CD14-positive monocyte (primary cell): ENCODE data around the gene MYBPC2. TPM values are rescaled to one million over a fixed set of nuclear protein-coding genes. Genes with fewer than 3 reads are reported as not detected.
A peak's percentile ranks its signal among the peaks of the same experiment; 100 is the strongest.

Experiments
- DNase-seq, 3 donors: peaks; one replicate each; pipeline ENCODE4 v3.0.0-alpha.2; 2011 to 2022
- H2AFZ ChIP-seq: 2 replicates; pipeline ENCODE4 v1.6.0; 2012; ENCODE audit warnings: mild to moderate bottlenecking, low read depth, low read length, inconsistent platforms; ENCODE audit not compliant: insufficient read depth, poor library complexity, severe bottlenecking
- H3K27ac ChIP-seq, 2 donors: 1 replicate in 1 of 2; 2 replicates in 1 of 2; pipeline ENCODE4 v1.5.1; 2012 to 2013; ENCODE audit warnings: low read length in 2 of 2, control low read depth in 1 of 2, inconsistent platforms in 1 of 2, low read depth in 1 of 2, mild to moderate bottlenecking in 1 of 2
- H3K27me3 ChIP-seq, 2 donors: one replicate each; pipeline versions ENCODE4 v1.6.0 to v1.6.1; 2011 to 2013; ENCODE audit warnings: low read length in 2 of 2; ENCODE audit not compliant: control insufficient read depth in 2 of 2, insufficient read depth in 2 of 2
- H3K36me3 ChIP-seq, 2 donors: replicated peaks in 1 of 2; 1 replicate in 1 of 2; 2 replicates in 1 of 2; pipeline versions ENCODE4 v1.5.1 to v1.6.1; 2012 to 2013; ENCODE audit warnings: low read length in 2 of 2, control low read depth in 1 of 2, inconsistent platforms in 1 of 2, mild to moderate bottlenecking in 1 of 2; ENCODE audit not compliant: insufficient read depth in 2 of 2, control insufficient read depth in 1 of 2
- H3K4me1 ChIP-seq, 2 donors: 1 replicate in 1 of 2; 2 replicates in 1 of 2; pipeline versions ENCODE4 v1.5.1 to v1.6.1; 2012 to 2013; ENCODE audit warnings: low read length in 2 of 2, control low read depth in 1 of 2, inconsistent platforms in 1 of 2, mild to moderate bottlenecking in 1 of 2, moderate library complexity in 1 of 2; ENCODE audit not compliant: insufficient read depth in 2 of 2, control insufficient read depth in 1 of 2
- H3K4me2 ChIP-seq: replicated peaks from 2 replicates; pipeline ENCODE3; 2012; ENCODE audit warnings: low read length, moderate library complexity, mild to moderate bottlenecking; ENCODE audit not compliant: poor library complexity, severe bottlenecking; ENCODE audit errors: extremely low read depth
- H3K4me3 ChIP-seq, 3 experiments: fragments of 200-600 bp in 1 of 3; sonication (generic) in 1 of 3; replicated peaks in 1 of 3; 1 replicate in 2 of 3; 2 replicates in 1 of 3; pipeline ENCODE4 v1.5.1; 2011 to 2013; ENCODE audit warnings: low read length in 3 of 3, mild to moderate bottlenecking in 3 of 3, control low read depth in 2 of 3, low read depth in 2 of 3, inconsistent platforms in 1 of 3, moderate library complexity in 1 of 3
- H3K79me2 ChIP-seq: 2 replicates; pipeline ENCODE4 v1.6.0; 2012; ENCODE audit warnings: mild to moderate bottlenecking, control low read depth, inconsistent platforms, low read length, moderate library complexity; ENCODE audit not compliant: insufficient read depth
- H3K9ac ChIP-seq: 2 replicates; pipeline ENCODE4 v1.6.0; 2017; ENCODE audit warnings: low read length, mild to moderate bottlenecking; ENCODE audit not compliant: insufficient read depth, poor library complexity, severe bottlenecking
- H3K9me3 ChIP-seq, 2 donors: replicated peaks in 1 of 2; 1 replicate in 1 of 2; 2 replicates in 1 of 2; pipeline versions ENCODE4 v1.5.1 to v1.6.1; 2012 to 2013; ENCODE audit warnings: low read length in 2 of 2, control low read depth in 1 of 2; ENCODE audit not compliant: control insufficient read depth in 1 of 2, insufficient read depth in 1 of 2
- H4K20me1 ChIP-seq: 2 replicates; pipeline ENCODE4 v1.6.0; 2012; ENCODE audit warnings: mild to moderate bottlenecking, low read length, control low read depth, moderate library complexity; ENCODE audit not compliant: insufficient read depth
- H3K27ac Mint-ChIP-seq, 7 donors: one replicate each; pipeline ENCODE4 v1.8.0; 2020; ENCODE audit warnings: mild to moderate bottlenecking in 7 of 7, mixed read lengths in 7 of 7, moderate library complexity in 6 of 7, inconsistent platforms in 2 of 7
- H3K27me3 Mint-ChIP-seq, 3 donors: one replicate each; pipeline ENCODE4 v1.8.0; 2021 to 2022; ENCODE audit warnings: low read depth in 3 of 3, mild to moderate bottlenecking in 3 of 3, mixed read lengths in 3 of 3, moderate library complexity in 3 of 3, inconsistent platforms in 1 of 3
- H3K36me3 Mint-ChIP-seq, 2 donors: one replicate each; pipeline ENCODE4 v1.8.0; 2020; ENCODE audit warnings: mixed read lengths in 2 of 2, inconsistent platforms in 1 of 2, mild to moderate bottlenecking in 1 of 2
- H3K4me1 Mint-ChIP-seq: one replicate; pipeline ENCODE4 v1.8.0; 2020; ENCODE audit warnings: mild to moderate bottlenecking, mixed read lengths
- H3K4me3 Mint-ChIP-seq, 2 donors: one replicate each; pipeline ENCODE4 v1.8.0; 2020; ENCODE audit warnings: mild to moderate bottlenecking in 2 of 2, mixed read lengths in 2 of 2, moderate library complexity in 1 of 2
- H3K9me3 Mint-ChIP-seq, 7 donors: one replicate each; pipeline ENCODE4 v1.8.0; 2020 to 2022; ENCODE audit warnings: mixed read lengths in 7 of 7, mild to moderate bottlenecking in 6 of 7, moderate library complexity in 6 of 7, inconsistent platforms in 2 of 7
- WGBS: methylation state at CpG from one replicate; pipeline ENCODE4 v1.1.5; 2013; ENCODE audit warnings: missing lambda C conversion rate; ENCODE audit not compliant: insufficient coverage; 5-methylcytosine and 5-hydroxymethylcytosine counted together
- intact Hi-C, 2 donors: fragments of 100-400 bp; cut with micrococcal nuclease; formaldehyde crosslinking; loops; one replicate each; pipeline versions ENCODE4 v1.15.0 to v1.15.1; 2023
- polyA plus RNA-seq, 3 donors: library from polyadenylated mRNA; depleted of rRNA in 1 of 3; unstranded in 2 of 3; stranded (reverse) in 1 of 3; fragments of 300-500 nt in 2 of 3; fragments of >200 nt in 1 of 3; fragmentation: Illumina TruSeq in 2 of 3; gene quantifications; 1 replicate in 2 of 3; 2 replicates in 1 of 3; pipeline ENCODE4 v1.2.3, GENCODE V29; 2012 to 2021
- TF ChIP-seq, protein P1 (sequence below): fragments of 200-600 bp; IDR thresholded peaks from one replicate; pipeline ENCODE4 v1.8.0; 2022; ENCODE audit warnings: antibody characterized with exemption, mild to moderate bottlenecking

MYBPC2 gene
- polyA plus RNA-seq, 3 donors: not detected

- Histone ChIP-seq H3K27ac (no peak overlapping the region), H3K4me3 (no peak overlapping the region), H2AFZ (no peak overlapping the region), H3K9ac (no peak overlapping the region), H4K20me1 (no peaks in the 10 kb centered on the region), H3K4me2 (no peak overlapping the region), H3K4me1 (no peaks in the 10 kb centered on the region), H3K9me3 (no peaks in the 10 kb centered on the region), H3K79me2 (no peaks in the 10 kb centered on the region), H3K27me3 (no peaks in the 10 kb centered on the region), H3K36me3 (no peaks in the 10 kb centered on the region)
- peak overlapping the region in 1 of 7 donors; percentile 22 for H3K27ac Mint-ChIP-seq
- TF ChIP-seq, protein P1, sequence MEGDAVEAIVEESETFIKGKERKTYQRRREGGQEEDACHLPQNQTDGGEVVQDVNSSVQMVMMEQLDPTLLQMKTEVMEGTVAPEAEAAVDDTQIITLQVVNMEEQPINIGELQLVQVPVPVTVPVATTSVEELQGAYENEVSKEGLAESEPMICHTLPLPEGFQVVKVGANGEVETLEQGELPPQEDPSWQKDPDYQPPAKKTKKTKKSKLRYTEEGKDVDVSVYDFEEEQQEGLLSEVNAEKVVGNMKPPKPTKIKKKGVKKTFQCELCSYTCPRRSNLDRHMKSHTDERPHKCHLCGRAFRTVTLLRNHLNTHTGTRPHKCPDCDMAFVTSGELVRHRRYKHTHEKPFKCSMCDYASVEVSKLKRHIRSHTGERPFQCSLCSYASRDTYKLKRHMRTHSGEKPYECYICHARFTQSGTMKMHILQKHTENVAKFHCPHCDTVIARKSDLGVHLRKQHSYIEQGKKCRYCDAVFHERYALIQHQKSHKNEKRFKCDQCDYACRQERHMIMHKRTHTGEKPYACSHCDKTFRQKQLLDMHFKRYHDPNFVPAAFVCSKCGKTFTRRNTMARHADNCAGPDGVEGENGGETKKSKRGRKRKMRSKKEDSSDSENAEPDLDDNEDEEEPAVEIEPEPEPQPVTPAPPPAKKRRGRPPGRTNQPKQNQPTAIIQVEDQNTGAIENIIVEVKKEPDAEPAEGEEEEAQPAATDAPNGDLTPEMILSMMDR: no peak
- intact Hi-C loops: no loop called here
- DNase-seq: no peak
- H3K27me3 Mint-ChIP-seq: peaks cover 1 to 2% (median 2%) of the 10 kb centered on the region in 3 donors
- H3K36me3 Mint-ChIP-seq: peaks cover 4 to 5% of the 10 kb centered on the region in 2 donors
- H3K4me1 Mint-ChIP-seq: no peaks in the 10 kb centered on the region
- H3K9me3 Mint-ChIP-seq: no peaks in the 10 kb centered on the region
- WGBS: 90% methylated on average over 9 of the region's 10 CpGs
- H3K4me3 Mint-ChIP-seq: no peak overlapping the region
These were observed 68.1 kb downstream of the MYBPC2 start for GRCh38 chr19:50500753-50501151.

- H3K79me2 ChIP-seq: no peaks in the 10 kb centered on the region
- Mint-ChIP-seq H3K27me3 (peaks cover 0 to 2% (median 2%) of the 10 kb centered on the region in 3 donors), H3K27ac (no peak overlapping the region), H3K9me3 (no peaks in the 10 kb centered on the region), H3K4me1 (no peaks in the 10 kb centered on the region), H3K4me3 (no peak overlapping the region), H3K36me3 (peaks cover 4 to 5% of the 10 kb centered on the region in 2 donors)
- H3K4me1 ChIP-seq: no peaks in the 10 kb centered on the region
- no peak for DNase-seq
- H3K9me3 ChIP-seq: no peaks in the 10 kb centered on the region
- no peak overlapping the region for H3K4me2 ChIP-seq
- no peak overlapping the region for H3K9ac ChIP-seq
- no peaks in the 10 kb centered on the region for H4K20me1 ChIP-seq
- WGBS: 89% methylated on average over 12 of the region's 12 CpGs
- TF ChIP-seq, protein P1: no peak
- H3K27me3 ChIP-seq: no peaks in the 10 kb centered on the region
- H3K4me3 ChIP-seq: no peak overlapping the region
- intact Hi-C loops: no loop called here
- H3K27ac ChIP-seq: no peak overlapping the region
- H3K36me3 ChIP-seq: no peaks in the 10 kb centered on the region
- H2AFZ ChIP-seq: no peak overlapping the region
These were observed 68.5 kb downstream of the MYBPC2 start for GRCh38 chr19:50501186-50501567.
